Fibroblast of lung (primary cell): ENCODE data around the gene TMEFF2. TPM values are rescaled to one million over a fixed set of nuclear protein-coding genes. Genes with fewer than 3 reads are reported as not detected.

Experiments
- DNase-seq, 2 donors: peaks; one replicate each; pipeline versions ENCODE4 v3.0.0 to v3.0.0-alpha.2; 2010; ENCODE audit warnings: low read depth in 2 of 2
- H2AFZ ChIP-seq: 2 replicates; pipeline ENCODE4 v1.5.1; 2012; ENCODE audit warnings: low read length, control low read depth, inconsistent platforms
- H3K27ac ChIP-seq: 2 replicates; pipeline ENCODE4 v1.5.1; 2011; ENCODE audit warnings: low read length, control low read depth; ENCODE audit not compliant: insufficient read depth
- H3K27me3 ChIP-seq: 2 replicates; pipeline ENCODE4 v1.5.1; 2011; ENCODE audit warnings: mild to moderate bottlenecking, low read length; ENCODE audit not compliant: control insufficient read depth, insufficient read depth
- H3K36me3 ChIP-seq: 2 replicates; pipeline ENCODE4 v1.5.1; 2011; ENCODE audit warnings: low read length; ENCODE audit not compliant: control insufficient read depth, insufficient read depth
- H3K4me1 ChIP-seq: 2 replicates; pipeline ENCODE4 v1.5.1; 2011; ENCODE audit warnings: low read length; ENCODE audit not compliant: control insufficient read depth, insufficient read depth; ENCODE audit errors: extremely low read depth
- H3K4me2 ChIP-seq: 2 replicates; pipeline ENCODE4 v1.5.1; 2011; ENCODE audit warnings: low read length, control low read depth; ENCODE audit not compliant: insufficient read depth; ENCODE audit errors: extremely low read depth
- H3K4me3 ChIP-seq, 4 experiments: fragments of 200-600 bp in 1 of 4; sonication (generic) in 1 of 4; replicated peaks in 1 of 4; 2 replicates each; pipeline ENCODE4 v1.5.1; 2011 to 2016; ENCODE audit warnings: low read length in 4 of 4, low read depth in 3 of 4, mild to moderate bottlenecking in 3 of 4, control low read depth in 2 of 4, inconsistent platforms in 1 of 4, mixed read lengths in 1 of 4; ENCODE audit not compliant: insufficient read depth in 1 of 4; ENCODE audit errors: control extremely low read depth in 1 of 4
- H3K79me2 ChIP-seq: 2 replicates; pipeline ENCODE4 v1.5.1; 2012; ENCODE audit warnings: mild to moderate bottlenecking, low read length, inconsistent platforms; ENCODE audit not compliant: control insufficient read depth, insufficient read depth
- H3K9ac ChIP-seq: 2 replicates; pipeline ENCODE4 v1.5.1; 2011; ENCODE audit warnings: mild to moderate bottlenecking, low read length, control low read depth; ENCODE audit not compliant: insufficient read depth
- H3K9me3 ChIP-seq: 2 replicates; pipeline ENCODE4 v1.5.1; 2012; ENCODE audit warnings: low read depth, low read length; ENCODE audit not compliant: control insufficient read depth, insufficient read depth
- H4K20me1 ChIP-seq: 2 replicates; pipeline ENCODE4 v1.5.1; 2011; ENCODE audit warnings: low read length; ENCODE audit not compliant: control insufficient read depth, insufficient read depth; ENCODE audit errors: extremely low read depth
- CTCF ChIP-seq, 2 donors: IDR thresholded peaks in 1 of 2; conservative IDR thresholded peaks in 1 of 2; 1 replicate in 1 of 2; 2 replicates in 1 of 2; pipeline ENCODE4 v1.5.1; 2011 to 2012; ENCODE audit warnings: low read length in 2 of 2, control low read depth in 1 of 2, inconsistent platforms in 1 of 2, low read depth in 1 of 2, mild to moderate bottlenecking in 1 of 2
- EZH2 ChIP-seq: IDR thresholded peaks from 2 replicates; pipeline ENCODE4 v1.5.1; 2012; ENCODE audit warnings: low read length, control low read depth, mild to moderate bottlenecking; ENCODE audit errors: missing control alignments
- polyA plus RNA-seq, 2 donors: library from polyadenylated mRNA; depleted of rRNA in 1 of 2; stranded (reverse) in 1 of 2; unstranded in 1 of 2; fragments of >200 nt; gene quantifications; 2 replicates each; pipeline ENCODE4 v1.2.1, GENCODE V29; 2011 to 2012; ENCODE audit warnings: missing spikeins in 1 of 2
- total RNA-seq: library from RNA; depleted of rRNA; stranded (reverse); fragments of >200 nt; gene quantifications from 2 replicates; pipeline ENCODE4 v1.2.1, GENCODE V29; 2014

TMEFF2 gene
- total and polyA plus RNA-seq, 2 donors (not counting 1 experiment from before 2014, with no cell fraction given), result 0.33 to 0.87 TPM

GRCh38 chr2:192059266-192059665 is 135.5 kb downstream of the TMEFF2 start:
- Histone ChIP-seq H3K9me3 (no peaks in the 10 kb centered on the region), H3K4me1 (no peaks in the 10 kb centered on the region), H3K9ac (no peak overlapping the region), H3K27ac (no peak overlapping the region), H3K36me3 (no peaks in the 10 kb centered on the region), H2AFZ (no peak overlapping the region), H3K4me3 (no peak overlapping the region), H3K79me2 (no peaks in the 10 kb centered on the region), H4K20me1 (no peaks in the 10 kb centered on the region), H3K4me2 (no peak overlapping the region), H3K27me3 (no peaks in the 10 kb centered on the region)
- no peak for TF ChIP-seq CTCF (conservative IDR thresholded peaks at IDR 0.05 in 1 of 2, IDR thresholded peaks at IDR 0.05 in 1 of 2; ENCODE audit: low read depth in 1 of 2, low read length in 2 of 2)
- TF ChIP-seq EZH2, result no peak
- DNase-seq, result no peak

- no peaks in the 10 kb centered on the region for H3K79me2 ChIP-seq
- H3K4me2 ChIP-seq, result no peak overlapping the region
- H3K27me3 ChIP-seq, result no peaks in the 10 kb centered on the region
- H3K4me1 ChIP-seq, result no peaks in the 10 kb centered on the region
- H3K9me3 ChIP-seq, result no peaks in the 10 kb centered on the region
- TF ChIP-seq EZH2 (no peak), CTCF (conservative IDR thresholded peaks at IDR 0.05 in 1 of 2, IDR thresholded peaks at IDR 0.05 in 1 of 2; ENCODE audit: low read depth in 1 of 2, low read length in 2 of 2) (no peak)
- no peak overlapping the region for H3K27ac ChIP-seq
- no peak overlapping the region for H3K9ac ChIP-seq
- DNase-seq, result no peak
- no peak overlapping the region for H2AFZ ChIP-seq
- no peaks in the 10 kb centered on the region for H4K20me1 ChIP-seq
- H3K36me3 ChIP-seq, result no peaks in the 10 kb centered on the region
- no peak overlapping the region for H3K4me3 ChIP-seq
Measured at GRCh38 chr2:192053921-192054320, 140.8 kb downstream of the TMEFF2 start.

GRCh38 chr2:192051533-192051932 is 143.2 kb downstream of the TMEFF2 start:
- DNase-seq, result no peak
- Histone ChIP-seq H3K36me3 (no peaks in the 10 kb centered on the region), H3K4me2 (no peak overlapping the region), H3K9me3 (no peaks in the 10 kb centered on the region), H3K4me3 (no peak overlapping the region), H3K79me2 (no peaks in the 10 kb centered on the region), H3K27me3 (no peaks in the 10 kb centered on the region), H3K9ac (no peak overlapping the region), H3K27ac (no peak overlapping the region), H4K20me1 (no peaks in the 10 kb centered on the region), H2AFZ (no peak overlapping the region), H3K4me1 (no peaks in the 10 kb centered on the region)
- no peak for TF ChIP-seq EZH2
